OCI-LY1 (cell line): ENCODE measurements around the gene KLK13.

ENCODE experiments used
- H2AFZ ChIP-seq: fragments of 200-600 bp; sonication (generic), shearing (Covaris generic); 2 replicates; pipeline ENCODE4 v1.6.0; 2014; ENCODE audit warnings: antibody characterized with exemption, mild to moderate bottlenecking, low read length
- H3F3A ChIP-seq: fragments of 200-600 bp; sonication (generic), shearing (Covaris generic); 2 replicates; pipeline ENCODE4 v1.6.0; 2014; ENCODE audit warnings: mild to moderate bottlenecking, antibody characterized with exemption, low read length, moderate library complexity; ENCODE audit not compliant: insufficient read depth
- H3K27ac ChIP-seq: fragments of 200-600 bp; sonication (generic); 2 replicates; pipeline ENCODE4 v1.5.1; 2014; ENCODE audit warnings: low read length, mixed run types, mild to moderate bottlenecking, low read depth; ENCODE audit not compliant: poor library complexity, severe bottlenecking
- H3K27me3 ChIP-seq: fragments of 200-600 bp; sonication (generic); 2 replicates; pipeline ENCODE4 v1.6.0; 2014; ENCODE audit warnings: antibody characterized with exemption, mild to moderate bottlenecking, low read length, moderate library complexity; ENCODE audit not compliant: insufficient read depth
- H3K36me3 ChIP-seq: fragments of 200-600 bp; sonication (generic); 2 replicates; pipeline ENCODE4 v1.6.1; 2014; ENCODE audit warnings: mild to moderate bottlenecking, antibody characterized with exemption, low read length, moderate library complexity, mixed read lengths; ENCODE audit not compliant: insufficient read depth
- H3K4me1 ChIP-seq: fragments of 200-600 bp; sonication (generic); 2 replicates; pipeline ENCODE4 v1.5.1; 2014; ENCODE audit warnings: mild to moderate bottlenecking, low read length, moderate library complexity; ENCODE audit not compliant: insufficient read depth, severe bottlenecking
- H3K4me2 ChIP-seq: fragments of 200-600 bp; sonication (generic), shearing (Covaris generic); 2 replicates; pipeline ENCODE4 v1.6.1; 2014; ENCODE audit warnings: low read length
- H3K4me3 ChIP-seq: fragments of 200-600 bp; sonication (generic); 2 replicates; pipeline ENCODE4 v1.5.1; 2014; ENCODE audit warnings: low read length, low read depth, mild to moderate bottlenecking, mixed read lengths; ENCODE audit not compliant: poor library complexity, severe bottlenecking
- H3K79me2 ChIP-seq: fragments of 200-600 bp; shearing (Covaris generic); 2 replicates; pipeline ENCODE4 v1.6.1; 2016; ENCODE audit warnings: mixed run types, low read length, mixed read lengths; ENCODE audit not compliant: insufficient read depth
- H3K9ac ChIP-seq: fragments of 200-600 bp; sonication (generic), shearing (Covaris generic); 2 replicates; pipeline ENCODE4 v1.6.1; 2014; ENCODE audit warnings: mild to moderate bottlenecking, low read length, mixed read lengths
- H3K9me2 ChIP-seq: fragments of 200-600 bp; sonication (generic), shearing (Covaris generic); 2 replicates; pipeline ENCODE4 v1.6.1; 2014; ENCODE audit warnings: low read depth, mild to moderate bottlenecking, low read length, mixed read lengths
- H3K9me3 ChIP-seq: fragments of 200-600 bp; shearing (Covaris generic); 2 replicates; pipeline ENCODE4 v1.6.1; 2014; ENCODE audit warnings: low read length, mixed read lengths
- H4K20me1 ChIP-seq: fragments of 200-600 bp; sonication (generic), shearing (Covaris generic); 2 replicates; pipeline ENCODE4 v1.6.0; 2016; ENCODE audit warnings: mild to moderate bottlenecking, low read length; ENCODE audit not compliant: insufficient read depth
- CTCF ChIP-seq: fragments of 200-600 bp; sonication (generic), shearing (Covaris generic); IDR thresholded peaks from 2 replicates; pipeline ENCODE4 v1.5.1; 2017; ENCODE audit warnings: mild to moderate bottlenecking, antibody characterized with exemption, low read length, moderate library complexity, mixed read lengths
- EZH2 ChIP-seq: fragments of 200-600 bp; sonication (generic), shearing (Covaris generic); IDR thresholded peaks from 2 replicates; pipeline ENCODE4 v1.8.0; 2017; ENCODE audit warnings: borderline replicate concordance, mixed run types, mild to moderate bottlenecking, antibody characterized with exemption, low read length, moderate library complexity, mixed read lengths

The KLK13 gene

GRCh38 chr19:51040151-51040550, 24.7 kb downstream of the KLK13 start:
- Histone ChIP-seq H3K27me3 (no peaks in the 10 kb centered on the region), H3K9me2 (no peaks in the 10 kb centered on the region), H3F3A (no peaks in the 10 kb centered on the region), H3K4me3 (no peak overlapping the region), H4K20me1 (no peaks in the 10 kb centered on the region), H3K4me1 (no peaks in the 10 kb centered on the region), H3K9me3 (no peaks in the 10 kb centered on the region), H3K36me3 (no peaks in the 10 kb centered on the region), H3K27ac (no peak overlapping the region), H3K79me2 (no peaks in the 10 kb centered on the region), H3K4me2 (no peak overlapping the region), H2AFZ (no peak overlapping the region), H3K9ac (no peak overlapping the region)
- no peak for TF ChIP-seq EZH2
- no peak for TF ChIP-seq CTCF

- Histone ChIP-seq H2AFZ (no peak overlapping the region), H3K4me2 (no peak overlapping the region), H3F3A (no peaks in the 10 kb centered on the region), H3K27me3 (no peaks in the 10 kb centered on the region), H3K4me1 (no peaks in the 10 kb centered on the region), H3K79me2 (no peaks in the 10 kb centered on the region), H3K4me3 (no peak overlapping the region), H3K36me3 (no peaks in the 10 kb centered on the region), H3K9me3 (no peaks in the 10 kb centered on the region), H4K20me1 (no peaks in the 10 kb centered on the region), H3K27ac (no peak overlapping the region), H3K9me2 (no peaks in the 10 kb centered on the region), H3K9ac (no peak overlapping the region)
- TF ChIP-seq CTCF (no peak), EZH2 (no peak)
Measured at GRCh38 chr19:51036519-51036918, 28.4 kb downstream of the KLK13 start.

GRCh38 chr19:51034704-51035103, 30.2 kb downstream of the KLK13 start, which contains the start of gene KLK12:
Gene KLK12 (minus strand): TSS chr19:51035002. CDS start chr19:51034621, 381 bp downstream.
- Histone ChIP-seq H2AFZ (no peak within 1 kb of the TSS), H3K79me2 (no peaks in the 10 kb centered on the region)
- TF ChIP-seq CTCF (no peak), EZH2 (no peak)

More at GRCh38 chr19:51034704-51035103, 30.2 kb downstream of the KLK13 start, which contains the start of gene KLK12:
- Histone ChIP-seq H3K27me3 (no peaks in the 10 kb centered on the region; the same call in 1 of the 2 replicates), H3K4me3 (no peak within 1 kb of the TSS), H3K9me3 (no peaks in the 10 kb centered on the region), H4K20me1 (no peaks in the 10 kb centered on the region), H3K9me2 (no peaks in the 10 kb centered on the region), H3K4me1 (no peaks in the 10 kb centered on the region), H3K36me3 (no peaks in the 10 kb centered on the region), H3K27ac (no peak within 1 kb of the TSS), H3K9ac (no peak within 1 kb of the TSS), H3K4me2 (no peak within 1 kb of the TSS), H3F3A (no peaks in the 10 kb centered on the region)
